Common myeloid progenitor, CD34-positive (primary cell): Measurements from ENCODE around the gene HSF5.

Source experiments
- CTCF ChIA-PET: fragments of 350-600 bp; sonication (Branson Sonifier 250); formaldehyde crosslinking; loops from one replicate; lab custom pipeline; 2021; ENCODE audit warnings: antibody characterized with exemption; lab: Charles Lee
- POLR2A ChIA-PET: fragments of 350-600 bp; sonication (Branson Sonifier 250); formaldehyde crosslinking; loops from one replicate; lab custom pipeline; 2021; ENCODE audit warnings: antibody characterized with exemption; lab: Charles Lee
- DNase-seq, 3 donors: peaks; one replicate each; pipeline versions ENCODE4 v3.0.0 to v3.0.0-alpha.2; 2013
- H3K27ac ChIP-seq, 2 experiments: 1 replicate in 1 of 2; 2 replicates in 1 of 2; pipeline ENCODE4 v1.7.0; 2013; ENCODE audit warnings: inconsistent platforms in 2 of 2, low read length in 2 of 2, mild to moderate bottlenecking in 2 of 2, low read depth in 1 of 2, moderate library complexity in 1 of 2; ENCODE audit not compliant: severe bottlenecking in 2 of 2, insufficient read depth in 1 of 2, poor library complexity in 1 of 2
- H3K27me3 ChIP-seq, 5 experiments: replicated peaks in 2 of 5; 1 replicate in 3 of 5; 2 replicates in 2 of 5; pipeline versions ENCODE4 v1.6.1 to v1.7.0; 2013; ENCODE audit warnings: low read length in 4 of 5, mild to moderate bottlenecking in 2 of 5, moderate library complexity in 2 of 5, inconsistent platforms in 1 of 5; ENCODE audit not compliant: insufficient read depth in 5 of 5, control insufficient read depth in 4 of 5
- H3K36me3 ChIP-seq, 4 experiments: 1 replicate in 2 of 4; 2 replicates in 2 of 4; pipeline versions ENCODE4 v1.6.1 to v1.7.0; 2013; ENCODE audit warnings: low read length in 3 of 4, control low read depth in 1 of 4, mild to moderate bottlenecking in 1 of 4; ENCODE audit not compliant: control insufficient read depth in 4 of 4, insufficient read depth in 4 of 4
- H3K4me1 ChIP-seq, 4 experiments: 1 replicate in 3 of 4; 2 replicates in 1 of 4; pipeline versions ENCODE4 v1.6.1 to v1.7.1; 2013; ENCODE audit warnings: low read length in 3 of 4, mild to moderate bottlenecking in 3 of 4, control low read depth in 1 of 4, inconsistent platforms in 1 of 4, moderate library complexity in 1 of 4; ENCODE audit not compliant: control insufficient read depth in 4 of 4, insufficient read depth in 4 of 4; ENCODE audit errors: control extremely low read depth in 1 of 4
- H3K4me3 ChIP-seq, 7 experiments: 1 replicate in 4 of 7; 2 replicates in 3 of 7; pipeline versions ENCODE4 v1.5.1 to v1.7.0; 2013; ENCODE audit warnings: mild to moderate bottlenecking in 7 of 7, low read length in 6 of 7, moderate library complexity in 6 of 7, inconsistent platforms in 2 of 7, low read depth in 2 of 7, control low read depth in 1 of 7; ENCODE audit not compliant: insufficient read depth in 4 of 7, control insufficient read depth in 1 of 7; ENCODE audit errors: extremely low read depth in 1 of 7
- H3K9me3 ChIP-seq, 5 experiments: 1 replicate in 4 of 5; 2 replicates in 1 of 5; pipeline versions ENCODE4 v1.6.1 to v1.7.1; 2013; ENCODE audit warnings: low read length in 4 of 5, mild to moderate bottlenecking in 2 of 5, inconsistent platforms in 1 of 5, low read depth in 1 of 5, moderate library complexity in 1 of 5; ENCODE audit not compliant: control insufficient read depth in 4 of 5, insufficient read depth in 2 of 5; ENCODE audit errors: control extremely low read depth in 1 of 5
- WGBS: methylation state at CpG from one replicate; pipeline ENCODE4 v1.1.5; 2013; ENCODE audit not compliant: insufficient coverage; 5-methylcytosine and 5-hydroxymethylcytosine counted together

The HSF5 gene

DNA sequence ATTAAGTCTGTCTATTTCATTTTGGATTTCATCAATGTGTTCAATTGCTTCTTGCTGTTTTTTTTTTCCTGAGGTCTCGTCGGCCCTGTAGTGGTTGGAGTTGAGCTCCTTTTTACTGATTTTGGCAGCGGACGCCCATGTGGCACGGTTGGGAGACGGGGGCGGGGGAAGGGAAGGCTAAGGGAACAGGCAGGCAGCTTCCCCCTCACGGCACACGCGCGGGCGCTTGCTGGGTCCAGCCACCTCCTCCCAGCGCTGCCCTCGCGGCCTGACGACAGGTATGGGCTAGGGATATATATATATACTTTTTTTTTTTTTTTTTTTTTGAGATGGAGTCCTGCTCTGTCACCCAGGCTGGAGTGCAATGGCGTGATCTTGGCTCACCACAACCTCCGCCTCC is 11.4 kb downstream of the HSF5 start:
- H3K9me3 ChIP-seq: no peaks in the 10 kb centered on the region
- H3K4me1 ChIP-seq: no peaks in the 10 kb centered on the region
- peaks cover 0 to 11% (median 4%) of the 10 kb centered on the region in 4 experiments for H3K36me3 ChIP-seq
- H3K4me3 ChIP-seq: no peak overlapping the region
- CTCF ChIA-PET: no interaction called here
- 100% methylated on average over 5 of the region's 18 CpGs for WGBS
- H3K27ac ChIP-seq: no peak overlapping the region
- no peaks in the 10 kb centered on the region for H3K27me3 ChIP-seq
- no peak for DNase-seq
- POLR2A ChIA-PET: no interaction called here

DNA sequence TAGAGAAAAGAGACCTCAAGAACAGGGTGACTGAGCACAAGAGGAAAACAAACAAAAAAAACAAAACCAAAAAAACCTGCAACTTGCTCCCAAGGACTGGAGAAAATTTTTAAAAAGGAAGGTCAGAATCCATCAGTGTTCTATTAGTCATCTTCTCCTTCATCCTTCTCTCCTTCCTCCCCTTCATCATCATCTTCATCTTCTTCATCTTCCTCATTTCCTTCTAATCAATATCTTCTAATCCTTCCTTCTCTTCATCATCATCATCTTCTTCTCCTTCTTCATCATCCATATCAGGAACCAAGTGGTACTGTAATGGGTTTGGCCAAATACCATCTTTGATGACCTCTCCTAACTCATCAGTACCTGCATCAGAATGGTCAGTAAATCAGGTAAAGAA is 12.2 kb downstream of the HSF5 start:
- CTCF ChIA-PET: no interaction called here
- Histone ChIP-seq H3K4me3 (no peak overlapping the region), H3K27ac (no peak overlapping the region), H3K4me1 (no peaks in the 10 kb centered on the region), H3K9me3 (no peaks in the 10 kb centered on the region), H3K27me3 (no peaks in the 10 kb centered on the region), H3K36me3 (peaks cover 0 to 11% (median 4%) of the 10 kb centered on the region in 4 experiments)
- DNase-seq: no peak
- POLR2A ChIA-PET: no interaction called here

DNA sequence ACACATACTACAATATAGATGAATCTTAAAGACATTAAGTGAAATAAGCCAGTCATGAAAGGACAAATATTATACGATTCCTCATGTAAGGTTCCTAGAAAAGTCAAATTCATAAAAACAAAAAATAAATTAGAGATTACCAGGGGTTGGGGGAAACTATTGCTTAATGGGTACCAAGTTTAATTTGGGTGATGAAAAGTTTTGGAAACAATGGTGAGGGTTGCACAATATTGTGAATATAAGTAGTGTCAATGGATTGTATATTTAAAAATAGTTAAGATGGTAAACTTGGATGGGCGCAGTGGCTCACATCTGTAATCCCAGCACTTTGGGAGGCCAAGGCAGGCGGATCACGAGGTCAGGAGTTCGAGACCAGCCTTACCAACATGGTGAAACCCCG is 17.9 kb downstream of the HSF5 start:
- DNase-seq: no peak
- Histone ChIP-seq H3K9me3 (no peaks in the 10 kb centered on the region), H3K4me3 (no peak overlapping the region), H3K27ac (no peak overlapping the region), H3K36me3 (peaks cover 0 to 8% (median under 1%) of the 10 kb centered on the region in 4 experiments), H3K27me3 (no peaks in the 10 kb centered on the region), H3K4me1 (no peaks in the 10 kb centered on the region)
- 83% methylated on average over 1 of the region's 6 CpGs for WGBS
- ChIA-PET POLR2A (no interaction called here), CTCF (no interaction called here)

DNA sequence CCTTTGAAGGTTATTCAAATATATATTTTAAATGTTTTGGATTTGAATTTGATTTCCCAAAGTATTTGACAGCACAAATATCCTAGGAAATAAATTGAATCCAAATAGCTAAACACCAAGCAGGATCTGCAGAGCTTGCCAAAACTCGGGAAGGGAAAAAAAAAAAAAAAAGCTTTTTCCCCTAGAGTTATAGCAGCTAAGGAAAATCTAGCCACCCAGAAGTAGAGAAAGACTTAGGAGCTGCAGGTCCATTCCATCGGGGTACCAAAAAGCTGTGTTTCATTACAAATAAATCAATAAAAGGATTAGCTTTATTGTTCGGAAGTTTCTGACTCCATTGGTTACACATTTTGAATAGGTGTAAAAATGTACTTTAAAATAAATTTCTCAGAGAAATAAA is 19.3 kb downstream of the HSF5 start:
- H3K27ac ChIP-seq: no peak overlapping the region
- DNase-seq: no peak
- no peaks in the 10 kb centered on the region for H3K27me3 ChIP-seq
- no peaks in the 10 kb centered on the region for H3K9me3 ChIP-seq
- 86% methylated on average over 1 of the region's 3 CpGs for WGBS
- H3K36me3 ChIP-seq: peaks cover 0 to 8% (median 2%) of the 10 kb centered on the region in 4 experiments
- CTCF ChIA-PET: interaction anchor here (1.2 to 1.7 kb wide), 2 partner anchors 19 to 21 kb away, joined by 4 to 8 read pairs; partner anchors contain the start of gene HSF5
- no peak overlapping the region for H3K4me3 ChIP-seq
- H3K4me1 ChIP-seq: no peaks in the 10 kb centered on the region
- POLR2A ChIA-PET: no interaction called here

DNA sequence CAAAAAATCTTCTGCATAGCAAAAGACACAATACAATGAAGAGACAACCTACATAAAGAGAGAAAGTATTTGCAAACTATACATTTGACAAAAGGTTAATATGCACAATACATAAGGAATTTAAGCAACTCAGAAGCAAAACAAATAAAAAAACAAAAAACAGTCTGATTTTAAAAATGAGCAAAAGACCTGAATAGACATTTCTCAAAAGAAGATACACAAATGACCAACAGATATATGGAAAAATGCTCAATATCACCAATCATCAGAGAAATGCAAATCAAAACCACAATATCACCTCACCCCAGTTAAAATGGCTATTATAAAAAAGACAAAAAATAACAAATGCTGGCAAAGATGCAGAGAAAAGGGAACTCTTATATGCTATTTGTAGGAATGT is 32.7 kb downstream of the HSF5 start:
- no peak for DNase-seq
- ChIA-PET POLR2A (no interaction called here), CTCF (no interaction called here)
- Histone ChIP-seq H3K4me1 (no peaks in the 10 kb centered on the region), H3K9me3 (peaks cover 0 to 3% (median 0%) of the 10 kb centered on the region in 5 experiments), H3K27ac (no peak overlapping the region), H3K36me3 (peaks cover 0 to 9% (median 3%) of the 10 kb centered on the region in 4 experiments), H3K27me3 (no peaks in the 10 kb centered on the region), H3K4me3 (no peak overlapping the region)

DNA sequence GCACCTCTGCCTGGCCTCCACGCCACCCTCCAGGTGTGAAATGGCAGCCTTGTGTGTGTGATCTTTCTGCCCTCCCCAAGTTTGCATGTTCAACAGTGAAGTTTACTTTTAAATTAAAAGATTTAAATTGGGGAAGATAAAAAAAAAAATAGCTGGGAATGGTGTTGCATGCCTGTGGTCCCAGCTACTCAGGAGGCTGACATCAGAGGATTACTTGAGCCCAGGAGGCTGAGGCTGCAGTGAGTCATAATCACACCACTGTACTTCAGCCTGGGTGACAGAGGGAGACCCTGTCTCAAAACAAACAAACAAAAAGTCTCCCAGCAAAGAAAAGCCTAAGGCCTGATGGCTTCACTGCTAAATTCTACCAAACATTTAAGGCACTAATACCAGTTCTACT is 35.5 kb downstream of the HSF5 start:
- POLR2A ChIA-PET: interaction anchor here (0.8 kb wide), 1 partner anchor 136 kb away, joined by 4 read pairs; no protein-coding TSS in a partner anchor
- CTCF ChIA-PET: interaction anchor here (1.1 kb wide), 1 partner anchor 38 kb away, joined by 3 read pairs; no protein-coding TSS in a partner anchor
- Histone ChIP-seq H3K27me3 (no peaks in the 10 kb centered on the region), H3K9me3 (peaks cover 0 to 4% (median 0%) of the 10 kb centered on the region in 5 experiments), H3K4me3 (no peak overlapping the region), H3K4me1 (no peaks in the 10 kb centered on the region), H3K27ac (no peak overlapping the region), H3K36me3 (peaks cover 0 to 15% (median 5%) of the 10 kb centered on the region in 4 experiments)
- DNase-seq: no peak
- 100% methylated on average over 1 of the region's 1 CpG for WGBS

DNA sequence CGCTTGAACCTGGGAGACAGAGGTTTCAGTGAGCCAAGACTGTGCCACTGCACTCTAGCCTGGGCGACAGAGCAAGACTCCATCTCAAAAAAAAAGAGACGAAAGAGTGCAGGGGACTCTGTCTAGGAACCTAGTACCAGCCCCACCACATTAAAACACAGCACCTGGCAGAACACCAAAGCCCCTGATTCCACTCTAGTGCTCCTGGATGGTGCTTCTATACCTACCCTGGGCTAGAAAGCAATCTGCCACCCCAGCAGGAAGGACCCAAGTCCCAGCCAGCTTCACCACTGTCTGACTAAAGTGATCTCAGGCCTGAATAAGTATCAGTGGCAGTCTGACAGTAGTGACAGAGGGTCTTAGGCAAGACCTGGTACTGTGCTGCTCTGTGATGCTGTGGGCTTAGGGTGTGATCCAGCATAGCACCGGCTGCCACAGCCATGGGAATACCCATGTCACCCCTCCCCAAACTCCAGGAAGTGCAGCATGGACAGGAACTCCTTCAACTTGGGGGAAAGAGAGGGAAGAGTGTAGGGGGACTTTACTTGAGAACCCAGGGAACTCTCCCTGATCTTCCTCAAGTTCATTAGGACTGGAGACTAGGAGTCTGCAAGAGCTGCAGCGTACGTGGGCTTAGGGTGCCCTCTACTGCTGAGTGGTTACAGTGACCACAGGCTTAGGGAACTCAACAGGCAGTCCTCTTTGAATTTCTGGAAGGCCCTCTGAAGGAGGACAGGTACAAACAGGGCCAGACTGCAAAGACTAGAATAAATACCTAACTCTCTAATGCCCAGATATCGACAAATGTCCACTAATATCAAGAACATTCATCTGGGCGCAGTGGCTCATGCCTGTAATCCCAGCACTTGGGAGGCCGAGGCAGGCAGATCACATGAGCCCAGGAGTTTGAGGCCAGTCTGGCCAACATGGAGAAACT is 40.9 kb downstream of the HSF5 start:
- H3K9me3 ChIP-seq: peaks cover 0 to 5% (median 0%) of the 10 kb centered on the region in 5 experiments
- DNase-seq: peak; percentile 85 to 87 (median 86)
- H3K27ac ChIP-seq: no peak overlapping the region
- H3K36me3 ChIP-seq: peaks cover 0 to 17% (median 7%) of the 10 kb centered on the region in 4 experiments
- ChIA-PET POLR2A (no interaction called here), CTCF (interaction anchor here (0.6 to 3.6 kb wide), 5 partner anchors 9 to 1061 kb away, joined by 3 to 20 read pairs (median 4); no protein-coding TSS in a partner anchor)
- no peaks in the 10 kb centered on the region for H3K4me1 ChIP-seq
- no peak overlapping the region for H3K4me3 ChIP-seq
- H3K27me3 ChIP-seq: no peaks in the 10 kb centered on the region
- WGBS: 96% methylated on average over 8 of the region's 9 CpGs
